Osteocyte (in vitro differentiated cells): ENCODE measurements around the gene WARS2. TPM values are rescaled to one million over a fixed set of nuclear protein-coding genes. Genes with fewer than 3 reads are reported as not detected.

Source experiments
- DNase-seq: peaks from one replicate; pipeline ENCODE4 v3.0.0; 2021; ENCODE audit warnings: mixed read lengths; ENCODE audit not compliant: unreplicated experiment; ENCODE audit errors: extremely low spot score
- H3K27ac Mint-ChIP-seq: one replicate; pipeline ENCODE4 v1.8.0; 2021; ENCODE audit warnings: mild to moderate bottlenecking, mixed read lengths; ENCODE audit not compliant: unreplicated experiment
- H3K27me3 Mint-ChIP-seq: one replicate; pipeline ENCODE4 v1.8.0; 2021; ENCODE audit warnings: mixed read lengths; ENCODE audit not compliant: unreplicated experiment
- H3K36me3 Mint-ChIP-seq: one replicate; pipeline ENCODE4 v1.8.0; 2021; ENCODE audit warnings: mixed read lengths; ENCODE audit not compliant: unreplicated experiment
- H3K4me1 Mint-ChIP-seq: one replicate; pipeline ENCODE4 v1.8.0; 2021; ENCODE audit warnings: mixed read lengths; ENCODE audit not compliant: unreplicated experiment
- H3K4me3 Mint-ChIP-seq: one replicate; pipeline ENCODE4 v1.8.0; 2021; ENCODE audit warnings: mild to moderate bottlenecking, moderate library complexity, mixed read lengths; ENCODE audit not compliant: unreplicated experiment
- H3K9me3 Mint-ChIP-seq: one replicate; pipeline ENCODE4 v1.8.0; 2021; ENCODE audit warnings: mixed read lengths; ENCODE audit not compliant: unreplicated experiment
- CTCF ChIP-seq: fragments of 200-600 bp; sonication (generic); IDR thresholded peaks from 2 replicates; pipeline ENCODE4 v1.5.0; 2021; ENCODE audit warnings: antibody characterized with exemption, mild to moderate bottlenecking, moderate library complexity
- total RNA-seq: library from RNA; stranded (reverse); gene quantifications from 2 replicates; pipeline ENCODE4 v1.2.1, GENCODE V29; 2021

Gene WARS2
- total RNA-seq, 1 donor from 2014 or later, result 13.2 TPM

- H3K27me3 Mint-ChIP-seq, result peaks cover 21% of the 10 kb centered on the region
- no peak overlapping the region for H3K27ac Mint-ChIP-seq
- H3K36me3 Mint-ChIP-seq, result peaks cover 4% of the 10 kb centered on the region
- no peak for TF ChIP-seq CTCF
- no peak for DNase-seq
- peaks cover 8% of the 10 kb centered on the region for H3K9me3 Mint-ChIP-seq
- no peaks in the 10 kb centered on the region for H3K4me1 Mint-ChIP-seq
- no peak overlapping the region for H3K4me3 Mint-ChIP-seq
Observed at GRCh38 chr1:119015547-119015946, 124.9 kb downstream of the WARS2 start.

- peaks cover 13% of the 10 kb centered on the region for H3K4me1 Mint-ChIP-seq
- peaks cover 45% of the 10 kb centered on the region for H3K27me3 Mint-ChIP-seq
- H3K9me3 Mint-ChIP-seq, result no peaks in the 10 kb centered on the region
Observed at GRCh38 chr1:119012383-119012782, 128.1 kb downstream of the WARS2 start.

GRCh38 chr1:119011706-119012105 lies 128.7 kb downstream of the WARS2 start:
- no peak overlapping the region for H3K27ac Mint-ChIP-seq
- no peak for DNase-seq
- no peak overlapping the region for H3K4me3 Mint-ChIP-seq
- TF ChIP-seq CTCF, result no peak
- peaks cover 13% of the 10 kb centered on the region for H3K4me1 Mint-ChIP-seq
- H3K36me3 Mint-ChIP-seq, result peaks cover 2% of the 10 kb centered on the region
- H3K9me3 Mint-ChIP-seq, result no peaks in the 10 kb centered on the region
- H3K27me3 Mint-ChIP-seq, result peaks cover 45% of the 10 kb centered on the region

More at GRCh38 chr1:119012383-119012782, 128.1 kb downstream of the WARS2 start:
- no peak for TF ChIP-seq CTCF
- Mint-ChIP-seq H3K27ac (no peak overlapping the region), H3K4me3 (no peak overlapping the region), H3K36me3 (peaks cover 2% of the 10 kb centered on the region)
- no peak for DNase-seq

- Mint-ChIP-seq H3K27me3 (peaks cover 50% of the 10 kb centered on the region), H3K9me3 (no peaks in the 10 kb centered on the region), H3K27ac (no peak overlapping the region), H3K36me3 (peaks cover 2% of the 10 kb centered on the region), H3K4me1 (peaks cover 16% of the 10 kb centered on the region), H3K4me3 (no peak overlapping the region)
- DNase-seq, result no peak
- TF ChIP-seq CTCF, result no peak
Observed at GRCh38 chr1:119011116-119011515, 129.3 kb downstream of the WARS2 start.

GRCh38 chr1:119010201-119010600 lies 130.3 kb downstream of the WARS2 start:
- no peak for TF ChIP-seq CTCF
- Mint-ChIP-seq H3K27ac (no peak overlapping the region), H3K27me3 (peaks cover 57% of the 10 kb centered on the region), H3K9me3 (no peaks in the 10 kb centered on the region), H3K4me3 (no peak overlapping the region), H3K36me3 (no peaks in the 10 kb centered on the region), H3K4me1 (peaks cover 16% of the 10 kb centered on the region)
- DNase-seq, result no peak
